T-helper 22 cell (primary cell): ENCODE results near the gene MED9.
A peak's percentile ranks its signal among the peaks of the same experiment; 100 is the strongest.

Source experiments
- DNase-seq: peaks from one replicate; pipeline ENCODE4 v3.0.0-alpha.2; 2020; ENCODE audit warnings: low read depth

The MED9 gene

GRCh38 chr17:17491546-17491988, 14.8 kb downstream of the MED9 start:
- DNase-seq, result no peak

- no peak for DNase-seq
Measured at GRCh38 chr17:17492085-17492484, 15.3 kb downstream of the MED9 start.

- DNase-seq, result no peak
Measured at GRCh38 chr17:17492571-17492970, 15.8 kb downstream of the MED9 start.

GRCh38 chr17:17493249-17493985, 16.6 kb downstream of the MED9 start:
- no peak for DNase-seq

GRCh38 chr17:17493986-17494466, 17.2 kb downstream of the MED9 start:
- DNase-seq, result no peak

- DNase-seq, result no peak
Measured at GRCh38 chr17:17494499-17494869, 17.7 kb downstream of the MED9 start.

- no peak for DNase-seq
Measured at GRCh38 chr17:17494870-17495535, 18.2 kb downstream of the MED9 start.

GRCh38 chr17:17495536-17496188, 18.9 kb downstream of the MED9 start:
- no peak for DNase-seq

GRCh38 chr17:17496189-17497064, 19.6 kb downstream of the MED9 start, which contains the start of gene RASD1:
Gene RASD1 (minus strand): TSS chr17:17496395. CDS start chr17:17496181, 214 bp downstream.
- peak; percentile 66 for DNase-seq

GRCh38 chr17:17497065-17497844, 20.5 kb downstream of the MED9 start:
- no peak for DNase-seq

GRCh38 chr17:17497845-17498520, 21.2 kb downstream of the MED9 start:
- DNase-seq, result no peak

GRCh38 chr17:17498606-17499301, 22.0 kb downstream of the MED9 start:
- no peak for DNase-seq

- DNase-seq, result no peak
Measured at GRCh38 chr17:17499402-17500145, 22.8 kb downstream of the MED9 start.

GRCh38 chr17:17500999-17501605, 24.3 kb downstream of the MED9 start:
- no peak for DNase-seq

- DNase-seq, result no peak
Measured at GRCh38 chr17:17502741-17503565, 26.2 kb downstream of the MED9 start.

GRCh38 chr17:17503566-17504130, 26.8 kb downstream of the MED9 start:
- no peak for DNase-seq

- DNase-seq, result no peak
Measured at GRCh38 chr17:17504341-17505140, 27.7 kb downstream of the MED9 start.
